ENCODE measurements around the gene EED.

EED gene

GRCh38 chr11:86230179-86230804, 14.3 kb upstream of the EED start:
- Mint-ChIP-seq H3K9me3 (peaks cover 3% of the 10 kb centered on the region), H3K27ac (no peak overlapping the region), H3K4me3 (no peak overlapping the region), H3K4me1 (ENCODE audit: low read depth) (peaks cover 24% of the 10 kb centered on the region), H3K27me3 (ENCODE audit: low read depth) (no peaks in the 10 kb centered on the region), H3K36me3 (ENCODE audit: low read depth) (no peaks in the 10 kb centered on the region)
- no peak for DNase-seq (ENCODE audit: low spot score)

- DNase-seq (ENCODE audit: low spot score) = no peak
- no peak overlapping the region for H3K27ac Mint-ChIP-seq
- H3K36me3 Mint-ChIP-seq (ENCODE audit: low read depth) = no peaks in the 10 kb centered on the region
- no peaks in the 10 kb centered on the region for H3K9me3 Mint-ChIP-seq
- no peak overlapping the region for H3K4me3 Mint-ChIP-seq
- peaks cover 24% of the 10 kb centered on the region for H3K4me1 Mint-ChIP-seq (ENCODE audit: low read depth)
- H3K27me3 Mint-ChIP-seq (ENCODE audit: low read depth) = no peaks in the 10 kb centered on the region
Observed at GRCh38 chr11:86230921-86231434, 13.6 kb upstream of the EED start.

- Mint-ChIP-seq H3K27ac (no peak overlapping the region), H3K4me3 (no peak overlapping the region), H3K9me3 (no peaks in the 10 kb centered on the region), H3K4me1 (ENCODE audit: low read depth) (peaks cover 23% of the 10 kb centered on the region), H3K36me3 (ENCODE audit: low read depth) (no peaks in the 10 kb centered on the region), H3K27me3 (ENCODE audit: low read depth) (no peaks in the 10 kb centered on the region)
- no peak for DNase-seq (ENCODE audit: low spot score)
Observed at GRCh38 chr11:86232556-86232955, 12.0 kb upstream of the EED start.

- H3K4me3 Mint-ChIP-seq = no peak overlapping the region
- no peak for DNase-seq (ENCODE audit: low spot score)
- H3K27ac Mint-ChIP-seq = peak overlapping the region; percentile 28
- peaks cover 11% of the 10 kb centered on the region for H3K4me1 Mint-ChIP-seq (ENCODE audit: low read depth)
- H3K36me3 Mint-ChIP-seq (ENCODE audit: low read depth) = no peaks in the 10 kb centered on the region
- H3K9me3 Mint-ChIP-seq = no peaks in the 10 kb centered on the region
- H3K27me3 Mint-ChIP-seq (ENCODE audit: low read depth) = no peaks in the 10 kb centered on the region
Observed at GRCh38 chr11:86234831-86235461, 9.6 kb upstream of the EED start.

- Mint-ChIP-seq H3K4me1 (ENCODE audit: low read depth) (peaks cover 5% of the 10 kb centered on the region), H3K4me3 (no peak overlapping the region), H3K27me3 (ENCODE audit: low read depth) (no peaks in the 10 kb centered on the region), H3K36me3 (ENCODE audit: low read depth) (no peaks in the 10 kb centered on the region), H3K9me3 (no peaks in the 10 kb centered on the region), H3K27ac (no peak overlapping the region)
- no peak for DNase-seq (ENCODE audit: low spot score)
Observed at GRCh38 chr11:86237267-86237804, 7.2 kb upstream of the EED start.

GRCh38 chr11:86240164-86240563, 4.4 kb upstream of the EED start:
- no peak for DNase-seq (ENCODE audit: low spot score)
- Mint-ChIP-seq H3K36me3 (ENCODE audit: low read depth) (no peaks in the 10 kb centered on the region), H3K9me3 (no peaks in the 10 kb centered on the region), H3K4me3 (no peak overlapping the region), H3K27me3 (ENCODE audit: low read depth) (no peaks in the 10 kb centered on the region), H3K27ac (no peak overlapping the region), H3K4me1 (ENCODE audit: low read depth) (peaks cover 2% of the 10 kb centered on the region)

- Mint-ChIP-seq H3K4me1 (ENCODE audit: low read depth) (peaks cover 9% of the 10 kb centered on the region), H3K36me3 (ENCODE audit: low read depth) (no peaks in the 10 kb centered on the region), H3K27ac (no peak overlapping the region), H3K9me3 (no peaks in the 10 kb centered on the region), H3K27me3 (ENCODE audit: low read depth) (no peaks in the 10 kb centered on the region), H3K4me3 (no peak overlapping the region)
- no peak for DNase-seq (ENCODE audit: low spot score)
Observed at GRCh38 chr11:86241956-86242535, 2.5 kb upstream of the EED start.

GRCh38 chr11:86243396-86243795, 1.2 kb upstream of the EED start:
- DNase-seq (ENCODE audit: low spot score) = no peak
- H3K4me1 Mint-ChIP-seq (ENCODE audit: low read depth) = peaks cover 19% of the 10 kb centered on the region
- H3K36me3 Mint-ChIP-seq (ENCODE audit: low read depth) = peaks cover 8% of the 10 kb centered on the region
- no peak overlapping the region for H3K4me3 Mint-ChIP-seq
- no peaks in the 10 kb centered on the region for H3K27me3 Mint-ChIP-seq (ENCODE audit: low read depth)
- H3K9me3 Mint-ChIP-seq = no peaks in the 10 kb centered on the region
- no peak overlapping the region for H3K27ac Mint-ChIP-seq

- H3K27me3 Mint-ChIP-seq (ENCODE audit: low read depth) = no peaks in the 10 kb centered on the region
- H3K4me1 Mint-ChIP-seq (ENCODE audit: low read depth) = peaks cover 26% of the 10 kb centered on the region
- no peak overlapping the region for H3K27ac Mint-ChIP-seq
- peaks cover 12% of the 10 kb centered on the region for H3K36me3 Mint-ChIP-seq (ENCODE audit: low read depth)
- no peak overlapping the region for H3K4me3 Mint-ChIP-seq
- DNase-seq (ENCODE audit: low spot score) = peak; percentile 86
- H3K9me3 Mint-ChIP-seq = no peaks in the 10 kb centered on the region
Observed at GRCh38 chr11:86244063-86244521, 461 bp upstream of the EED start.

- H3K4me3 Mint-ChIP-seq = no peak overlapping the region
- no peaks in the 10 kb centered on the region for H3K9me3 Mint-ChIP-seq
- no peaks in the 10 kb centered on the region for H3K27me3 Mint-ChIP-seq (ENCODE audit: low read depth)
- H3K4me1 Mint-ChIP-seq (ENCODE audit: low read depth) = peaks cover 37% of the 10 kb centered on the region
- DNase-seq (ENCODE audit: low spot score) = peak; percentile 36
- peaks cover 14% of the 10 kb centered on the region for H3K36me3 Mint-ChIP-seq (ENCODE audit: low read depth)
- H3K27ac Mint-ChIP-seq = no peak overlapping the region
Observed at GRCh38 chr11:86245369-86246292, 1.1 kb downstream of the EED start.

- Mint-ChIP-seq H3K9me3 (no peaks in the 10 kb centered on the region), H3K27ac (no peak overlapping the region), H3K4me1 (ENCODE audit: low read depth) (peaks cover 40% of the 10 kb centered on the region), H3K36me3 (ENCODE audit: low read depth) (peaks cover 17% of the 10 kb centered on the region), H3K4me3 (no peak overlapping the region), H3K27me3 (ENCODE audit: low read depth) (no peaks in the 10 kb centered on the region)
- DNase-seq (ENCODE audit: low spot score) = no peak
Observed at GRCh38 chr11:86246293-86246675, 1.7 kb downstream of the EED start.

GRCh38 chr11:86247608-86248007, 3.1 kb downstream of the EED start:
- H3K9me3 Mint-ChIP-seq = no peaks in the 10 kb centered on the region
- H3K27ac Mint-ChIP-seq = peak overlapping the region; percentile 33
- no peaks in the 10 kb centered on the region for H3K27me3 Mint-ChIP-seq (ENCODE audit: low read depth)
- no peak for DNase-seq (ENCODE audit: low spot score)
- peaks cover 28% of the 10 kb centered on the region for H3K36me3 Mint-ChIP-seq (ENCODE audit: low read depth)
- H3K4me1 Mint-ChIP-seq (ENCODE audit: low read depth) = peaks cover 48% of the 10 kb centered on the region
- H3K4me3 Mint-ChIP-seq = peak overlapping the region; percentile 63

GRCh38 chr11:86248609-86249008, 4.1 kb downstream of the EED start:
- peaks cover 34% of the 10 kb centered on the region for H3K36me3 Mint-ChIP-seq (ENCODE audit: low read depth)
- no peaks in the 10 kb centered on the region for H3K9me3 Mint-ChIP-seq
- H3K27ac Mint-ChIP-seq = peak overlapping the region; percentile 3
- H3K4me1 Mint-ChIP-seq (ENCODE audit: low read depth) = peaks cover 48% of the 10 kb centered on the region
- no peak for DNase-seq (ENCODE audit: low spot score)
- H3K4me3 Mint-ChIP-seq = peak overlapping the region; percentile 60
- H3K27me3 Mint-ChIP-seq (ENCODE audit: low read depth) = no peaks in the 10 kb centered on the region
